Thoracic aorta (tissue), 2 donors: Measurements from ENCODE around the gene MYT1. TPM values are rescaled to one million over a fixed set of nuclear protein-coding genes. Genes with fewer than 3 reads are reported as not detected.

ENCODE experiments used
- ATAC-seq: fragments of 150-250 bp; one replicate; pipeline ENCODE4 v1.8.0; 2017; ENCODE audit warnings: low read depth; ENCODE audit not compliant: insufficient number of reproducible peaks, low FRiP score
- DNase-seq: peaks from one replicate; pipeline ENCODE4 v3.0.0-alpha.2; 2020; ENCODE audit warnings: low spot score
- H3K27ac ChIP-seq, 2 donors: fragments of 200-600 bp; sonication (generic); 1 replicate in 1 of 2; 2 replicates in 1 of 2; pipeline ENCODE4 v1.5.1; 2016; ENCODE audit warnings: mild to moderate bottlenecking in 2 of 2, moderate library complexity in 2 of 2
- H3K27me3 ChIP-seq: fragments of 200-600 bp; sonication (generic); replicated peaks from 2 replicates; pipeline ENCODE4 v1.6.0; 2016; ENCODE audit warnings: mild to moderate bottlenecking; ENCODE audit not compliant: insufficient read depth
- H3K36me3 ChIP-seq: fragments of 200-600 bp; sonication (generic); one replicate; pipeline ENCODE4 v1.5.1; 2016
- H3K4me1 ChIP-seq, 2 donors: fragments of 200-600 bp; sonication (generic); 1 replicate in 1 of 2; 2 replicates in 1 of 2; pipeline versions ENCODE4 v1.5.1 to v1.6.0; 2016; ENCODE audit warnings: low read depth in 2 of 2, mild to moderate bottlenecking in 1 of 2; ENCODE audit not compliant: control insufficient read depth in 1 of 2
- H3K4me3 ChIP-seq: fragments of 200-600 bp; sonication (generic); 2 replicates; pipeline ENCODE4 v1.5.1; 2016; ENCODE audit warnings: mild to moderate bottlenecking
- H3K9me3 ChIP-seq: fragments of 200-600 bp; sonication (generic); 2 replicates; pipeline ENCODE4 v1.5.1; 2016
- total RNA-seq, 2 donors: library from RNA; depleted of rRNA; stranded (reverse); fragments of >200 nt; gene quantifications; one replicate each; pipeline versions ENCODE4 v1.1.0 to v1.2.3, GENCODE V29; 2016
- TF ChIP-seq, protein P1 (sequence below): fragments of 200-600 bp; sonication (generic); IDR thresholded peaks from one replicate; pipeline ENCODE4 v1.5.1; 2019; ENCODE audit warnings: antibody characterized with exemption

The MYT1 gene
- total RNA-seq, 2 donors from 2014 or later = not detected

DNA sequence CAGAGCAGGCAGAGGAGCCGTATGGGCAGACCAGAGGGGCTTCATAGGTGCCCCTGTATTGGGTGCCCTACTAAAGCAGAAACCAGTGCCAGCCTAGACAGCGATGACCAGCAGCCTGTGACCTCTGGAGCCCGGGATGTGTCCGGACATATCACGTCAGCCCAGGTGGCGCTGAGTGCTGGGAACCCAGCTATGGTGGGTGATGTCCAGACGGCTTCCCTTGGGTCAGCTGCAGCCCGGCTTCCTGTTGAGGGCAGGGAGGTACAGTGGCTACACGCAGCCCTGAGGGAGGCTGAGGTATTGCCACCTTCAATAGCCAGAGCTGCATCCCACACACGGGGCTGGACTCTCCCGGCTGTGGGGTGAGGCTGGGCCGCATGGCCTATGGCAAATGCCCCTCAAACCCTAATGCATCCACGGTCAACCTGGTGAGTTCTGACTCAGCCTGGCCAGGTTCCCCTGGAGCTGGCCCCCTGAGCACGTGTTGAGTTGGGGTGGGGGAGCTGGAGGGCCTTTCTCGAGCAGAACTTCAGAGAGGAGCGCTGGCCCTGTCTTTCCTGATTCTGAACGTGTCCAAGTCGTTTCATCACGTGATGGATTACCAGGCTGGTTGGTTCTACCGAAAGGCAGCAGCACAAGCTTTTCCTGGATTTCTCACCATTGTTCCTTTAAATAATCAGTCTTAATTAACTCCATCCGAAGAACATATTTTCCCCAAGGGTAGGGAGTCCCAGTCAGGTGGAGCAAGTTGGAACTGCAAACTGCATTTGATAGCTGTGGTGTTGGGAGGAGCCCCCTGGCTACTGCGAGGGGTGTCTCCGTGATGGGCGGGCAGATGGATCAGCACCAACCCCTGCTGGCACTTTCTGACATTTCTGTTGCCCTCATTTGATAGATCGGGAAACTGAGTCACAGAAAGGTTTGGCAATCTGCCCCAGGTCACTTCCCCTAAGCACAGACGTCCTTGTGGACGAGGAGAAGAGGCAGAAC lies 7.1 kb upstream of the MYT1 start:
- Histone ChIP-seq H3K4me3 (no peak overlapping the region), H3K27me3 (no peaks in the 10 kb centered on the region), H3K9me3 (no peaks in the 10 kb centered on the region), H3K4me1 (no peaks in the 10 kb centered on the region), H3K27ac (no peak overlapping the region), H3K36me3 (no peaks in the 10 kb centered on the region)
- TF ChIP-seq, protein P1, sequence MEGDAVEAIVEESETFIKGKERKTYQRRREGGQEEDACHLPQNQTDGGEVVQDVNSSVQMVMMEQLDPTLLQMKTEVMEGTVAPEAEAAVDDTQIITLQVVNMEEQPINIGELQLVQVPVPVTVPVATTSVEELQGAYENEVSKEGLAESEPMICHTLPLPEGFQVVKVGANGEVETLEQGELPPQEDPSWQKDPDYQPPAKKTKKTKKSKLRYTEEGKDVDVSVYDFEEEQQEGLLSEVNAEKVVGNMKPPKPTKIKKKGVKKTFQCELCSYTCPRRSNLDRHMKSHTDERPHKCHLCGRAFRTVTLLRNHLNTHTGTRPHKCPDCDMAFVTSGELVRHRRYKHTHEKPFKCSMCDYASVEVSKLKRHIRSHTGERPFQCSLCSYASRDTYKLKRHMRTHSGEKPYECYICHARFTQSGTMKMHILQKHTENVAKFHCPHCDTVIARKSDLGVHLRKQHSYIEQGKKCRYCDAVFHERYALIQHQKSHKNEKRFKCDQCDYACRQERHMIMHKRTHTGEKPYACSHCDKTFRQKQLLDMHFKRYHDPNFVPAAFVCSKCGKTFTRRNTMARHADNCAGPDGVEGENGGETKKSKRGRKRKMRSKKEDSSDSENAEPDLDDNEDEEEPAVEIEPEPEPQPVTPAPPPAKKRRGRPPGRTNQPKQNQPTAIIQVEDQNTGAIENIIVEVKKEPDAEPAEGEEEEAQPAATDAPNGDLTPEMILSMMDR = no peak
- no peak for DNase-seq
- no peak for ATAC-seq

DNA sequence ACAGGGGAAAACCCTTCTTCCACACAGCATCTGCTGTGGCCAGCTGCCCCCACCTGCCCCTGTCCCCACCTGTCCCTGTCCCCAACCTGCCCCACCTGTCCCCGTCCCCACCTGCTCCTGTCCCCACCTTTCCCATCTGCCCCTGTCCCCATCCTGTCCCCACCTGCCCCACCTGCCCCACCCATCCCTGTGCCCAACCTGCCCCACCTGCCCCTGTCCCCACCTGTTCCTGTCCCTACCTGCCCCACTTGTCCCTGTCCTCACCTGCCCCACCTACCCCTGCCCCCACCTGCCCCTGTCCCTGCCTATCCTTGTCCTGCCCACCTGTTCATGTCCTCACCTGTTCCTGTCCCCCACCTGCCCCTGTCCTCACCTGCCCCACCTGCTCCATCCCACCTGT lies 6.4 kb upstream of the MYT1 start:
- no peaks in the 10 kb centered on the region for H3K4me1 ChIP-seq
- no peak for ATAC-seq
- H3K27me3 ChIP-seq = no peaks in the 10 kb centered on the region
- H3K4me3 ChIP-seq = no peak overlapping the region
- no peaks in the 10 kb centered on the region for H3K36me3 ChIP-seq
- DNase-seq = no peak
- H3K27ac ChIP-seq = no peak overlapping the region
- no peaks in the 10 kb centered on the region for H3K9me3 ChIP-seq
- TF ChIP-seq, protein P1 = no peak

DNA sequence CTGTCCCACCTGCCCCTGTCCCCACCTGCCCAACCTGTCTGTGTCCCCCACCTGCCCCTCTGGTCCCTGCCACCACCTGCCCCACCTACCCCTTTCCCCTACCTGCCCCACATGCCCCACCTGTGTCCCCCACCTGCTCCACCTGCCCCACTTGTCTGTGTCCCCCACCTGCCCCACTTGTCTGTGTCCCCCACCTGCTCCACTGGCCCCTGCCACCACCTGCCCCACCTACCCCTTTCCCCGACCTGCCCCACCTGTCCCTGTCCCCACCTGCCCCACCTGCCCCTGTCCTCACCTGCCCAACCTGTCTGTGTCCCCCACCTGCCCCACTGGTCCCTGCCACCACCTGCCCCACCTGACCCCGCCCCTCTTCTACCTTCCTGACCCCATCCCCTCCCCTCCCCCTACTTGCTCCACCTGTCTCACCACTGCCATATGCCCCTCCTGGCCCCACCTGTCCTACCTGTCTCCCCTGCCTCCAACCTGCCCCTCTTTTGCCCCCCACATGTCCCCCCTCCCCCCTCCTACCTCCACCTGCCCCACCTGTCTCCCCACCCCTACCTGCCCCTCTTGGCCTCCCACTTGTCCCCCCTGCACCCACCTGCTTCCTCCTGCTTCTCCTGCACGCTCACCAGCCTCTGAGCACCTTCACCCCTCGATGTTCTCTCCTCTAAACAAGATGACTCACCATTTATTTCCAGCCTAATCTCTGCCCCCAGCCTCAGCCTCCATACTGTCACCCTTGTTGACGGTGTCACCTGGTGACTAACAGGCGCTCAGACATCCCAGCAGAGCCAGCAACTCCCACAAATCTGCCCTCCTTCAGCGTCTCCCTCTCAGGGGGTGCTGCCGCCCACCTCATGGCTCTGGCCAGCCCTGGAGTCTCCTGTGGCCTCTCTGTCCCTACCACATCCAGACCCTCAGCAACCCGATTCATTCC lies 5.6 kb upstream of the MYT1 start:
- no peaks in the 10 kb centered on the region for H3K4me1 ChIP-seq
- H3K4me3 ChIP-seq = no peak overlapping the region
- DNase-seq (no peak), ATAC-seq (no peak)
- no peaks in the 10 kb centered on the region for H3K9me3 ChIP-seq
- TF ChIP-seq, protein P1 = no peak
- no peaks in the 10 kb centered on the region for H3K27me3 ChIP-seq
- H3K27ac ChIP-seq = no peak overlapping the region
- no peaks in the 10 kb centered on the region for H3K36me3 ChIP-seq

DNA sequence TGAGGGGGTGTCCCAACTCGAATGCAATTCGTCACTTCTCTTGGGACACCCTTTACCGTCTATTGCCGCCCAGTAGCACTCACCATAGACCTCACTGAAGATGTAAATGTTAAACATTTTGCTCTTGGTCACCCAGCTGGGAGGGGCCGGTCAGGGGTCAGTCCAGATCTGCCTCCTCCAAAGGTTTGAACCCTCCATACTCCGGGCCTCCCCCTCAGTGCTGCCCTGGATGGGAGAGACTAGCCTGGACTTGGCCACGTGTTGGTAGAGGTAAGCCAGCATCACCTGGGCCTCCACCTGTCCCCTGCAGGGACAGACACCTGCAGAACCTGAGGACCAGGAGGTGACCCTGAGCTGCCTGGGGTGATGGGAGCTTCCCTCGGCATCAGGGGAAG lies 5.0 kb upstream of the MYT1 start:
- H3K27ac ChIP-seq = no peak overlapping the region
- DNase-seq (no peak), ATAC-seq (no peak)
- no peak overlapping the region for H3K4me3 ChIP-seq
- no peaks in the 10 kb centered on the region for H3K9me3 ChIP-seq
- H3K36me3 ChIP-seq = no peaks in the 10 kb centered on the region
- TF ChIP-seq, protein P1 = no peak
- no peaks in the 10 kb centered on the region for H3K4me1 ChIP-seq
- H3K27me3 ChIP-seq = no peaks in the 10 kb centered on the region

DNA sequence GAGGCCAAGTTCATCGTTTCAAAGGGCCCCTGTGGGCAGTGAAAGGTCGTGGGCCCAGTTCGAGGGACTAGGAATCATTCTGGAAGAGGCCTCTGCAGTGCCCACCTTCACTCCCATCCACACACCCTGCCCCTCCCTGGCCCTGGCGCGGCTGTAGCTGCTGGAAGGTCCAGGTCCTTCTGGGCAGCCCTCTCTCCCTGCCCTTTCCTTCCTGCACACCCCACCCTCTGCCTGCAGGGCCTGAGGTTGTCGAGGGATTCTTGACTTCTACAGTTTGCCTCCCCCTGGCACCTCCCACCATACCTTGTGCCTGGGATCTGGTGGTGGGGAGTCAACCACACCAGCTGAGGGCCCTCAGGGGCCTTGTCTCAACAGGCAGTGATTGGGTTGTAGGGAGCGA lies 4.5 kb upstream of the MYT1 start:
- no peaks in the 10 kb centered on the region for H3K27me3 ChIP-seq
- ATAC-seq (no peak), DNase-seq (no peak)
- no peaks in the 10 kb centered on the region for H3K4me1 ChIP-seq
- no peaks in the 10 kb centered on the region for H3K9me3 ChIP-seq
- no peak overlapping the region for H3K27ac ChIP-seq
- no peaks in the 10 kb centered on the region for H3K36me3 ChIP-seq
- TF ChIP-seq, protein P1 = no peak
- H3K4me3 ChIP-seq = no peak overlapping the region
